G401.6 (cell line): ENCODE data around the gene APIP.

Experiments
- FAIRE-seq: peaks from 2 replicates; lab custom pipeline; 2012; peaks lifted over from hg19 to GRCh38; lab: Jason Lieb, UNC

Gene APIP

GRCh38 chr11:34887260-34887659, 28.9 kb downstream of the APIP start:
- no peak for FAIRE-seq

- FAIRE-seq = no peak
Measured at GRCh38 chr11:34886609-34887008, 29.6 kb downstream of the APIP start.

GRCh38 chr11:34881900-34882299, 34.3 kb downstream of the APIP start:
- FAIRE-seq = no peak

GRCh38 chr11:34877375-34877975, 38.7 kb downstream of the APIP start:
- no peak for FAIRE-seq

- FAIRE-seq = no peak
Measured at GRCh38 chr11:34874202-34874601, 42.0 kb downstream of the APIP start.

GRCh38 chr11:34870548-34871196, 45.5 kb downstream of the APIP start:
- FAIRE-seq = no peak

GRCh38 chr11:34869425-34869824, 46.8 kb downstream of the APIP start:
- FAIRE-seq = no peak

- no peak for FAIRE-seq
Measured at GRCh38 chr11:34866375-34866774, 49.8 kb downstream of the APIP start.

GRCh38 chr11:34865261-34865660, 50.9 kb downstream of the APIP start:
- FAIRE-seq = no peak

GRCh38 chr11:34864424-34864823, 51.8 kb downstream of the APIP start:
- FAIRE-seq = no peak

GRCh38 chr11:34863048-34863447, 53.1 kb downstream of the APIP start:
- no peak for FAIRE-seq

GRCh38 chr11:34860518-34860917, 55.7 kb downstream of the APIP start:
- no peak for FAIRE-seq

- no peak for FAIRE-seq
Measured at GRCh38 chr11:34860034-34860433, 56.1 kb downstream of the APIP start.

GRCh38 chr11:34859496-34859895, 56.7 kb downstream of the APIP start:
- FAIRE-seq = no peak

GRCh38 chr11:34857463-34857862, 58.7 kb downstream of the APIP start:
- no peak for FAIRE-seq

GRCh38 chr11:34856251-34856650, 59.9 kb downstream of the APIP start:
- no peak for FAIRE-seq

- no peak for FAIRE-seq
Measured at GRCh38 chr11:34855754-34856095, 60.5 kb downstream of the APIP start.

- FAIRE-seq = no peak
Measured at GRCh38 chr11:34855021-34855753, 61.0 kb downstream of the APIP start.

GRCh38 chr11:34851916-34852315, 64.3 kb downstream of the APIP start:
- FAIRE-seq = no peak

GRCh38 chr11:34850334-34850733, 65.8 kb downstream of the APIP start:
- FAIRE-seq = no peak

GRCh38 chr11:34846467-34846866, 69.7 kb downstream of the APIP start:
- FAIRE-seq = no peak

- FAIRE-seq = no peak
Measured at GRCh38 chr11:34844463-34845112, 71.6 kb downstream of the APIP start.

- no peak for FAIRE-seq
Measured at GRCh38 chr11:34843271-34843670, 72.9 kb downstream of the APIP start.
